ENCODE results near the gene KRTAP1-3.

DNA sequence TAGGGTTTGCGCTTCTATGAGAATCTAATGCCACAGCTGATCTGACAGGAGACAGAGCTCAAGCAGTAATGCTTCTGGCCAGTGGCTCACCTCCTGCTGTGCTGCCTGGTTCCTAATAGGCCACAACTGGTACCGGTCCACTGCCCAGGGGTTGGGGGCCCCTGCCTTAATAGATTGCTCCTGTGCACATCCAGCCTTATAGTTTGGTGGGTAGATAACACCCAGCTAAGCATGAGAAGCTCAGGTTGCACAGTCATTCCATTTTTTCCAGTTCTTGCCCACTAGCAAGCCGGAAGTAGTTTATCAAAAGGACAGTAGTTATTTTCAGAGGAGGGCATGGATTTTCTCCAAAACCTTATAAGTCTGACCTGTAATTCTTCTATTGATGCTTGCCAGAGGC, 15.3 kb downstream of the KRTAP1-3 start:
- no peak for TF ChIP-seq POLR2A (IDR thresholded peaks at IDR 0.05; ENCODE audit: low read depth)
- TF ChIP-seq, protein P1, sequence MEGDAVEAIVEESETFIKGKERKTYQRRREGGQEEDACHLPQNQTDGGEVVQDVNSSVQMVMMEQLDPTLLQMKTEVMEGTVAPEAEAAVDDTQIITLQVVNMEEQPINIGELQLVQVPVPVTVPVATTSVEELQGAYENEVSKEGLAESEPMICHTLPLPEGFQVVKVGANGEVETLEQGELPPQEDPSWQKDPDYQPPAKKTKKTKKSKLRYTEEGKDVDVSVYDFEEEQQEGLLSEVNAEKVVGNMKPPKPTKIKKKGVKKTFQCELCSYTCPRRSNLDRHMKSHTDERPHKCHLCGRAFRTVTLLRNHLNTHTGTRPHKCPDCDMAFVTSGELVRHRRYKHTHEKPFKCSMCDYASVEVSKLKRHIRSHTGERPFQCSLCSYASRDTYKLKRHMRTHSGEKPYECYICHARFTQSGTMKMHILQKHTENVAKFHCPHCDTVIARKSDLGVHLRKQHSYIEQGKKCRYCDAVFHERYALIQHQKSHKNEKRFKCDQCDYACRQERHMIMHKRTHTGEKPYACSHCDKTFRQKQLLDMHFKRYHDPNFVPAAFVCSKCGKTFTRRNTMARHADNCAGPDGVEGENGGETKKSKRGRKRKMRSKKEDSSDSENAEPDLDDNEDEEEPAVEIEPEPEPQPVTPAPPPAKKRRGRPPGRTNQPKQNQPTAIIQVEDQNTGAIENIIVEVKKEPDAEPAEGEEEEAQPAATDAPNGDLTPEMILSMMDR (IDR thresholded peaks at IDR 0.05) = no peak

Data from esophagus muscularis mucosa (tissue), 3 donors.